Mammary epithelial cell (primary cell): ENCODE measurements around the gene TXNDC16.

Source experiments
- CTCF ChIP-seq, 2 donors: IDR thresholded peaks in 1 of 2; conservative IDR thresholded peaks in 1 of 2; 2 replicates each; pipeline ENCODE4 v1.5.1; 2011 to 2012; ENCODE audit warnings: inconsistent platforms in 2 of 2, low read length in 2 of 2, mild to moderate bottlenecking in 2 of 2, control low read depth in 1 of 2, low read depth in 1 of 2; ENCODE audit not compliant: insufficient read depth in 1 of 2; ENCODE audit errors: extremely low read depth in 1 of 2
- EZH2 ChIP-seq: IDR thresholded peaks from 2 replicates; pipeline ENCODE4 v1.6.1; 2012; ENCODE audit warnings: low read length, inconsistent platforms, borderline replicate concordance

- TF ChIP-seq CTCF (conservative IDR thresholded peaks at IDR 0.05 in 1 of 2, IDR thresholded peaks at IDR 0.05 in 1 of 2; ENCODE audit: extremely low read depth in 1 of 2, insufficient read depth in 1 of 2, low read depth in 1 of 2, low read length in 2 of 2) (no peak), EZH2 (no peak)
These were observed 124.8 kb downstream of the TXNDC16 start for GRCh38 chr14:52427460-52427859.
